NCI-H748 treated with DMSO at 0.1 percent for 48 hours (cell line): ENCODE measurements around the gene CTU2.

Experiments used
- DNase-seq: peaks from one replicate; lab custom pipeline; 2025; lab: John Stamatoyannopoulos, UW

CTU2 gene

GRCh38 chr16:88714420-88715302, 8.4 kb downstream of the CTU2 start:
- DNase-seq, result no peak

DNA sequence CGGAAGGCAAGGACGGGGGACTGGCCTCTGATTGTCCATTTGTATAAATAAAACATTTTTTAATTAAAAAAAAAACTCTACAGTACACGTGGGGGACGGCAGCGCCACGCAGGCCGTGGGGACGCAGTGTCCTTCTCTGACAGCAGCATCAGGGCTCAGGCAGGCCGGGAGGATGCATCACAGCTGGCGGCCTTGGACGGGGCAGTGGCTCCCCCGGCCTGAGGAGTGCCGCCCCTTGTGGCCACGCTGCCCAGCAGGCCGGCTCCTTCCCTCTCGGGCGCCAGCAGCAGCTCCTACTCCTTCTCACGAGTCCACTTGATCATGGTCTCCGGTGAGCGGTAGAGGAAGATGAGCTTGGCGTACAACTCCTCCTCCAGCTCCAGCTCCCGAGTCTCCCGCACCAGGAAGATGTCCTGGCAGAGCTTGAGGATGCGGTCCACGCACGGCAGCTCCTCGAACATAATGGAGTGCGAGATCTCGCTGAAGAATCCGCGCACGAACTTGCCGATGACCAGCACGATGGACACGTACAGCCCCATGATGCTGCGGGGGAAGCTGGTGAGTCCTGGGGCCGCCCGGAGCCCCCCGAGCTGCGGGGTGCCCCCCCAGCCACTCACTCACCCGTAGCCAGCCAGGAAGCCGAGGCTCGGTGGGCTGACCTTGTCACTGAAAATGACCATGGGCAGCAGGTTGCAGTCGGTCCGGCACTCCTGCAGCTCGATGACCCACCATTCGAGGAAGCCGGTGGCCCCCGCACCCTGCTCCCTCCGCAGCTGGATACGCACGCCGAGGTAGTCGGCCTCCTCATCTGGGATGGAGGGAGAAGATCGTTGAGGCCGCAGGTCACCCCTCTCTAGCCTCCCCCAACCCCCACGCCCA, 9.2 kb downstream of the CTU2 start:
- DNase-seq, result no peak

DNA sequence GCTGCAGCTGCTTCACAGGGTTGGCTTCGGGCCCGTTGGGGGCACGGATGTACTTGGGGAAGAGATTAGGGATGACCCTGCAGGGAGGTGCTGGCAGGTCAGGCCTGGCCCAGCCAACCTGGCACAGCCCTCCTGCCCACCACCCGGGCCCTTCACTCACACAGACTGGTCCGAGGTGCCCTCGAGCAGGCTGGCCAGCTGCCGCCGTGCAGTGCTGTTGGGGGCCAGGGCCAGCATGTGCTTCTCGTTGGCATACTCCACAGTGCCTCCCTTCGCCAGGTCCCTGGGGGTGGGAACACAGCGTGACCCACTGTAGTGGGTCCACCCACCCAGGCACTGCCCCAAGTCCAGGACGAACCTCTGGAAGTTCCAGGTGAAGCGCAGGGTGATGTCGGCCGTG, 9.9 kb downstream of the CTU2 start:
- DNase-seq, result no peak

DNA sequence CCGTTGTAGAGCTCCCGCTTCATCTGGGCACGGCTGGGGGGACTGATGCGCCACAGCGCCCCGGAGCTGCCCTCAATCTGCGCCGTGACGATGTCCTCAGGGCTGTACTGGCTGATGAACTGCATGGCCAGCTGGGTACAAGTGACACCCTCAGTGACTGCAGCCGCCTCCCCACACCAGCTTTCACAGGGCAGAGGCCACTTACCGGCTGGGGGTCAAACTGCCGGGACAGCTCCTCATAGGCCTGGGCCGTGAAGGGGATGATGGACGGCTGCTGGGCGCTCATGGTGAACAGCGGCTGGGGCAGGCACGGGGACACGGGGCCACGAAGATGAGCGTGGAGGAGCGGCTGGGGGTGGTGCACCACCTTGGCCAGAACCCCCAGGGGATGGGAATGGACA, 10.3 kb downstream of the CTU2 start:
- DNase-seq, result no peak

DNA sequence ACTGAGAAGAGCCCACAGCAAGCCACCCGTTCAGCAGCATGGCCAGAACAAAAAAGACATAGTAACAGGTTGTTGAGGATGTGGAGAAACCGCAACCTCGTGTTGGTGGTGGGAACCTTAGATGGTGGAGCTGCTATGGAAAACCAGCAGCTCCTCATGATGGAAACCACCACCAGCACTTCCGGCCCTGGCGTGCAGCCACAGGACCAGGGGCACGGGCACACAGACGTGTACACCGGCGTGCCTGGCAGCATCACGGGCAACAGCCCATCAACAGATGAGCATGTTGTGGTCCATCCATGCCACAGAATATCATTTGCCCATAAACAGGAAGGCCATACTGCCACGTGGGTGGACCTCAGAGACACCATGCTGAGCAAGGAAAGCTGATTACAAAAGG, 11.9 kb downstream of the CTU2 start:
- no peak for DNase-seq

GRCh38 chr16:88719267-88719932, 13.1 kb downstream of the CTU2 start:
- DNase-seq, result no peak

GRCh38 chr16:88719933-88720296, 13.6 kb downstream of the CTU2 start:
- DNase-seq, result no peak

GRCh38 chr16:88720396-88720970, 14.2 kb downstream of the CTU2 start:
- DNase-seq, result no peak

DNA sequence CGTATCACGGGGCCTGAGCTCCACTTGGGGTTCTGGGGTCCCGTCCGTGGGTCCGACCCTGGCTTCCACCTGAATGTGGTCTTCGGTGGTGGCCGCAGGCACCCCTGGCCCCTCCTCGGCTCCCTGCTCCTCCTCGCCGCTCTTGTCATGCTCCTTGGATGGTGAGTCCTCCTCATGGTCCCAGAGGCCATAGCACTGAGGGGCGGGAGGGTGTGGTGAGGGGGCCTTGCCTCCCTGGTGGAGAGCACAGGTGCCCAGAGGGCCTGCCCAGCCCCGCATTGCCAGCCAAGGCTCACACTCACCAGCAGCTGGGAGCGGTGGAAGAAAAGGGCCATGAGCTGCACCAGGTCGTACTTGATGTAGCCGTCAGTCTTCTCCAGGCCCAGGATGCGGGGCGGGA, 14.9 kb downstream of the CTU2 start:
- no peak for DNase-seq

- DNase-seq, result no peak
These were observed 15.8 kb downstream of the CTU2 start for GRCh38 chr16:88721815-88722755.

DNA sequence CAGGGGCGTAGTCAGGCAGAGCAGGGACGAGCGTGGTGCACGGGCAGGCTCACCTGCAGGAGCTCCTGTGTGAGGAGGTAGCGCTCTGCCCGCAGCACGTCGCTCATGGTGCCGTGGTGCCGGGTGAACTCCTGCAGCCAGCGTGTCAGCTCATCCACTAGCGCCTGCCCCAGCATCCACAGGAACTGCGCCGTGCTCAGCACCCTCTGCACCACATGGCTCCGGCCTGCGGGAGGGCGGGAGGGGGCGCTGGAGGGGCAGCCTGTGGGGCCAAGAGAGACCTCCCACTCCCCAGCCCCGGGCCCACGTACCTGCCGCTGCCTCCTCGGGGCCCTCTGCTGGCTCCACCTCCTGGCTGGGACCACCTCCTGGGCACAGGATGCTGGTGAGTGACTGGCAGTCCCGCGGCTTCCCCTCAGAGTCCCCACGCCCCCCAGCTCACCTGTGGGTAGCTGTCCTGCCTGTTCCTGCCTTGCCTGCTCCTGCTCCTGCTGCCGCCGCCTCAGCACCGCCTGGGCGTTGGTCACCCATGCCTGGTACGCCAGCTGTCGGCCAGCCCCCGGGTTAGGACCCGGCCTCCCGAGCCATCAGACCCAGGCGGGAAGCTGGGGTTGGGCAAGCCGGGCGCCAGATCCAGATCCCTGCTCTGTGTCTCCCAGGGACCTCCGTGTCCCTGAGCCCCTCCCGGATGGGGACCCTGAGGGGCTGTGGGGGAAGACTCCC, 16.6 kb downstream of the CTU2 start:
- DNase-seq, result no peak

DNA sequence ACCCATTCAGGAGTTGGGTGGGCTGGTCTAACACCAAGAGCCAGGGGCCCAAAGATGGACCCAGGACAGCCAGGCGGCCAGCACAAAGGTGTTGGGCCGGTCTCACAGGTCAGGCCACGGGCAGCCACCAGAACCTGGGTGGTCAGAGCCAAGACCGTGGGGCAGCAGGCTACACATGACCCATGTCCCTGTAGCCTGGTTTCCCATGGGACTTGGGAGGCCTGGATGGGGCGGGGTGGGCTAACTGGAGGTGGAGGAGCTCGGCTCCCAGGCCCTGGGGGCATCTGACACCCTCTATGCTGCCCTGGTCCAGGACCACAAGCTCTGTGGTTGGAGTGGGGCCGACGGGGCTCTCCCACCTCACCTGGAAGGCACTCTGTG, 17.2 kb downstream of the CTU2 start:
- no peak for DNase-seq

DNA sequence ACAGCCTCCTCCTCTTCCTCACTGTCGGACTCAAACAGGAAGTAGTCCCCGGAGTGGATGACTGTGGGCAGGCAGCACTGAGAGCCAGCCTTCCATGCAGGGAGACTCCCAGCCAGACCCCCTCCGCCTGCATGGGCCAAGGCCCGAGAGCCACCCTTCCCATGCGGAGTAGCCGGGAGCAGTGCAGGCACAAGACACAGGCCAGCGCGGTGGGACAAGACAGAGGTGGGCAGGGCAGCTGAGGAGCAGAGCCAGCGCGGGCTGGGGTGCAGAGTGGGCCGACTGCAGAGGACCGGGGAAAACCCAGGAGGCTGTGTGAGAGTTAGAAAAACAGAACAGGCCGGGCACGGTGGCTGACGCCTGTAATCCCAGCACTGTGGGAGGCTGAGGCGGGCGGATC, 17.6 kb downstream of the CTU2 start:
- no peak for DNase-seq

GRCh38 chr16:88724855-88725555, 18.7 kb downstream of the CTU2 start:
- no peak for DNase-seq

DNA sequence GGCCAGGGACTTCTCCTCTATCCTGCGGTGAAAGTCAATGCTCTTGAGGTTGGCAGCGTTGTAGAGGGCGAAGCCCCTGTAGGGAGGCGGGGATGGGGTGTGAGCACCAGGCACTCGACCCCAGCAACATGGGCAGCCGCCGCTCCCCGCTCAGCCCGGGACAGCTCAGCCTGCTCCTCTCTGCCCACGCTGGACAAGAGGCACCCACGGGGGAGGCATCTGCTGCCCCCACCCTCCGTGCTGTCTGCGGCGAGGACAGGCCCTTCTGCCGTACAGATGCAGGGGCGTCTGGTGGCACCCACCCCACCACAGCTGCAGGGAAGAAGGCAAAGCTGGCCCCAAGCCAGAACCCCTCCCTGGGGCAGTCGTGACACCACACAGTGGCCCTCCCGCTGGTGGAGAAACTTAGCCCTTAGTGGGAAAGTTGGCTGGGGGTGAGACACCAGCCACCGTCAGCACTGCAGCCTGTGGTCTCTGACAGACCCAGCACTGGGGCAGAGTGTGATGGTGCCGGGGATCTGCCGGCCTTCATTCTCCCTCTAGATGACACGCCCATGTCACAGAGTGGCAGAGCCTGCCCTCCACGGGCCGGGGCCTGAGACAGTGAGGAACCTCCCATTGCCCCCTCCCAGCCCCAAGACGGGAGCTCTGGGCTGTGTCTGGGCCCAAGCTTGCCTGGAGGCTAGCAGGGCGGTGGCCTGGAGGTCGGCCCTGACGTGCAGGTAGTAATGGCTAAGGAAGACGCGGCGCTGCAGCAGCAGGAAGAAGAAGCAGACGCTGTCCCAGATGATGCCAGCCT, 19.5 kb downstream of the CTU2 start:
- DNase-seq, result no peak

DNA sequence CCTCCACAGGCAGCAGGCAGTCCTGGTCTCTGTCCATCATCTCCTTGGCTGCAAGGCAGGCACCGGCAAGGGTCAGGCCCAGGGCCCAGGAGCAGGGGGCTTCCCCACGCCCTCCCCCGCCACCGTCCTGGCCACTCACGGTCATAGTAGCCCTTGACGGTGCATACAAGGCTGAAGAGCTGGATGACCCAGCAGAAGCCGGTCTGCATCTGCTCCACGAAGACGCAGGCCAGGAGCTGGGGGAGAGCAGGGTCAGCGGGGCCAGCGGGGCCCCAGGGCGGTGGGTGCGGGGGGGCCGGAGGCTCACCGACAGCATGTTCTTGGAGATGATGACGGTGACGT, 20.1 kb downstream of the CTU2 start:
- DNase-seq, result no peak

DNA sequence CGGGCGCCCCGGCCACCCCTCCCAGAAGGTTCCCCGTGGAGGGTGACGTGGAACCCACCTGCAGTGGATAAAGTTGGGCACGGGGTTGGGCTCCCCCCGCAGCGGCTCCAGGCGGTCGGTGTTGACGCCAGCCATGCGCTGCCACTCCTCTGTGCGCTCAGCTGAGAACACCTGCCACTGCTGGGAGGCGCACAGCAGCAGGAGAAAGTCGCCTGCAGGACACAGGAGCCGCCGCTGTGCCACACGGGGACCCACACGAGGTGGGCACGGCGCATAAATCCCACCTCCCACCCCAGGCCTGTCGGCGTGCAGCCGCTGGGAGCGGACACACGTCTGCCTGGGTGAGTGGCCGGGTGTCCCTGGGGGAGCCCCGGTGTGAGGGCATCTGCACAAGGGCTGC, 20.7 kb downstream of the CTU2 start:
- no peak for DNase-seq

GRCh38 chr16:88727871-88728270, 21.6 kb downstream of the CTU2 start:
- no peak for DNase-seq
